Cerebellar cortex (tissue), 1 donor: ENCODE results near the gene FNBP1L.
"Not testable (repeated sequence)": the region's sequence is repeated elsewhere in the genome, so short reads cannot be mapped to it uniquely, and the experiment has no call there.

Experiments used
- DNase-seq: peaks from one replicate; pipeline ENCODE4 v3.0.0-alpha.2; 2015; ENCODE audit warnings: low spot score

The FNBP1L gene

GRCh38 chr1:93573940-93574469 is 126.1 kb downstream of the FNBP1L start:
- DNase-seq: no peak

GRCh38 chr1:93574511-93574910 is 126.6 kb downstream of the FNBP1L start:
- DNase-seq: no peak

GRCh38 chr1:93574991-93575390 is 127.1 kb downstream of the FNBP1L start:
- no peak for DNase-seq

GRCh38 chr1:93575621-93576284 is 127.8 kb downstream of the FNBP1L start:
- no peak for DNase-seq

- DNase-seq: peak; percentile 39
Measured at GRCh38 chr1:93576346-93576745, 128.4 kb downstream of the FNBP1L start.

- no peak for DNase-seq
Measured at GRCh38 chr1:93576746-93577145, 128.8 kb downstream of the FNBP1L start.

GRCh38 chr1:93577536-93578432 is 129.9 kb downstream of the FNBP1L start:
- no peak for DNase-seq

GRCh38 chr1:93578433-93578830 is 130.5 kb downstream of the FNBP1L start:
- no peak for DNase-seq

GRCh38 chr1:93578911-93579825 is 131.2 kb downstream of the FNBP1L start:
- DNase-seq: no peak

GRCh38 chr1:93579891-93580290 is 132.0 kb downstream of the FNBP1L start:
- no peak for DNase-seq

- DNase-seq: no peak
Measured at GRCh38 chr1:93581917-93582850, 134.3 kb downstream of the FNBP1L start.

GRCh38 chr1:93584261-93585003 is 136.5 kb downstream of the FNBP1L start:
- peak; percentile 5 for DNase-seq

GRCh38 chr1:93585059-93585966 is 137.4 kb downstream of the FNBP1L start:
- DNase-seq: peak; percentile 51

- DNase-seq: no peak
Measured at GRCh38 chr1:93587354-93587753, 139.4 kb downstream of the FNBP1L start.

GRCh38 chr1:93588206-93588605 is 140.3 kb downstream of the FNBP1L start:
- DNase-seq: no peak

GRCh38 chr1:93588955-93589354 is 141.0 kb downstream of the FNBP1L start:
- no peak for DNase-seq

GRCh38 chr1:93591291-93591675 is 143.4 kb downstream of the FNBP1L start:
- not testable (repeated sequence) for DNase-seq

- DNase-seq: no peak
Measured at GRCh38 chr1:93591676-93592550, 144.0 kb downstream of the FNBP1L start.
